Measurements from ENCODE around the gene OR11G2.
"Not testable (repeated sequence)": the region's sequence is repeated elsewhere in the genome, so short reads cannot be mapped to it uniquely, and the experiment has no call there.

Gene OR11G2, protein sequence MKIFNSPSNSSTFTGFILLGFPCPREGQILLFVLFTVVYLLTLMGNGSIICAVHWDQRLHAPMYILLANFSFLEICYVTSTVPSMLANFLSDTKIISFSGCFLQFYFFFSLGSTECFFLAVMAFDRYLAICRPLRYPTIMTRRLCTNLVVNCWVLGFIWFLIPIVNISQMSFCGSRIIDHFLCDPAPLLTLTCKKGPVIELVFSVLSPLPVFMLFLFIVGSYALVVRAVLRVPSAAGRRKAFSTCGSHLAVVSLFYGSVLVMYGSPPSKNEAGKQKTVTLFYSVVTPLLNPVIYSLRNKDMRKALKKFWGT

DNA sequence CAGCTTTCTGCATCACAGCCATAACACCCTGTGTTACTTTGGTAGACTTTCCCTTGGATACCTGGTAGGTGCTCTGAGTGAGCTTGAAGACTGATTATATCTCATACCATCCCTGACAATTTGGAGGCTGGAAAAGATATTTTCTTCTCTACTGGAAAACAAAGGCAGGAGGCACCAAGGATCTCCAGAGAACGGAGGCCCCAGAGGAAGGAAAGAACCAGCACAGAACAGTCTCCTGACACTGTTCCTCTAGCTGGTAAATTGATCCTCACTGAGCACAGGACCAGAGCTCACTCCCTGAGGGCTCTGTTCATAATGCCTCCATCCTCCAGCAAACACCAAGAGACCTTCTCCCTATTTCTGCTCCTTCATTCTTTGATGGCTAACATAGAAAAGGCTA, at the start of gene OR11G2:
Gene OR11G2 (plus strand): TSS at position 301 of the 400 bp plus-strand sequence. CDS start 6,542 bp downstream, outside the sequence.
- no peak for DNase-seq (ENCODE audit: low spot score)

DNA sequence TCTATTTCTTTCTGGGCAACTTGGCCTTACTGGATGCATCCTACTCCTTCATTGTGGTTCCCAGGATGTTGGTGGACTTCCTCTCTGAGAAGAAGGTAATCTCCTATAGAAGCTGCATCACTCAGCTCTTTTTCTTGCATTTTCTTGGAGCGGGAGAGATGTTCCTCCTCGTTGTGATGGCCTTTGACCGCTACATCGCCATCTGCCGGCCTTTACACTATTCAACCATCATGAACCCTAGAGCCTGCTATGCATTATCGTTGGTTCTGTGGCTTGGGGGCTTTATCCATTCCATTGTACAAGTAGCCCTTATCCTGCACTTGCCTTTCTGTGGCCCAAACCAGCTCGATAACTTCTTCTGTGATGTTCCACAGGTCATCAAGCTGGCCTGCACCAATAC, 46.8 kb upstream of the OR11G2 start:
- DNase-seq (ENCODE audit: low spot score): no peak

DNA sequence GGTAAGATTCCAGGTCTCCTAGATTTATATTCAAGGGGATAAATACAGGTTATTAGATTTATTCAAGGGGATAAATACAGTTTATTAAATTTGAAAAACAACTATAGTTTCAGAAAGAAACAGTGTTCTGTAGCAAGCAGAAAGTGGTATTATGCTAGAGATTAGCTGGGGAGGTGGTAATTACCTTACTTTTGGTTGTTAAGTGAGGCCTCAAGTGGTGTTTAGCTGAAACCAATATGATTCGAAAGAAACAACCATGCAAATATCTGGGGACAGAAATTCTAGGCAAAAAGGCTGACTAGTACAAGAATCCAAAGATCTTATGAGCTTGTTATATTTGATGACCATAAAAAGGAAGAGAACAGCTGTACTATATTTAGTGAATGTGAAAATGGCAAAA, 45.9 kb upstream of the OR11G2 start:
- no peak for DNase-seq (ENCODE audit: low spot score)

DNA sequence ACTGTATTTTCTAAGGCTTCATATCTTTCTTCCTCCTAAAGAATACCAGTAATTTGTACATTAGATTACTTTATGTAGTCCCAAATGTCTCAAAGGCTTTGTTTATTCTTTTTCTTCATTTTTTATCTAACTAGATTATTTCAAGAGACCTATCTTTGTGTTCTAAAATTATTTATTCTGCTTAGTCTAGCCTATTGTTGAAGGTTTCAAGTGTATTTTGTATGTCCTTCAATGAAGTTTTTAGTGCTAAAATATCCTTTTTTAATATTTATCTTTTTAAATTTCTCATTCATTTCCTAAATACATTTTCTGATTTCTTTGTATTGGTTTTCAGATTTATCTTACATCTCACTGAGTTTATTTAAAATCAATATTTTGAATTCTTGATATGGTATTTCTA, 26.2 kb upstream of the OR11G2 start:
- no peak for DNase-seq (ENCODE audit: low spot score)

DNA sequence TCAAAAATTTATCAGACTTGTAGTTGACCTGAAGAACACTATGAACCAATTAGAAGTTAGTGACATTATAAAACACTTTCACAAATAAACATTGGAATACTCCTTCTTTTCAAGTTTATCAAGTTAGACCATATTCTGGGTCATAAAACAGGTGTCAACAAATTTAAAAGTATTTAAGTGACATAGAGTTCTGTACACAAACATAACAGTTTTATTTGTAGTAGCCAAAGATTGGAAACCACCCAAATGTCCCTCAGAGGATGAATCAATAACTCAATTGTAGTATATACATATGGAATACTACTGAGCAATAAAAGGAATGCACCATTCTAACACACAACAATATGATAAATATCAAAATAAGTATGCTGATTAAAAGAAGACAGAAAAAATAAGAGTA, 23.6 kb upstream of the OR11G2 start:
- DNase-seq (ENCODE audit: low spot score): no peak

DNA sequence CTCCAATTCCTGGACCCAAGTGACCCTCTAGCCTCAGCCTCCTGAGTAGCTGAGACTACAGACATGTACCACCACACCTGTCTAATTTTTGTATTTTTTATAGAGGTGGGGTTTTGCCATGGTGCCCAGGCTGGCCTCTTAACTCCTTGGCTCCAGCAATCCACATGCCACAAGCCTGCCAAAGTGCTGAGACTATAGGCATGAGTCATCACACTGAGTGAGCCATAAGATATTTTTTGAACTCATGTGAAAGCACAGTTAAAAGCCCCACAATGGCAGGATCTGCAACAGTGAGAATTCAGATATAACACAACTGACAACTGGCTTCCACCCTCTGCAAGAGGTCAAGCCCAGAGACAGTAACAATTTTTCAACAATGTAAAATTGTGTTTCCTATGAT, 20.8 kb upstream of the OR11G2 start:
- not testable (repeated sequence) for DNase-seq (ENCODE audit: low spot score)

DNA sequence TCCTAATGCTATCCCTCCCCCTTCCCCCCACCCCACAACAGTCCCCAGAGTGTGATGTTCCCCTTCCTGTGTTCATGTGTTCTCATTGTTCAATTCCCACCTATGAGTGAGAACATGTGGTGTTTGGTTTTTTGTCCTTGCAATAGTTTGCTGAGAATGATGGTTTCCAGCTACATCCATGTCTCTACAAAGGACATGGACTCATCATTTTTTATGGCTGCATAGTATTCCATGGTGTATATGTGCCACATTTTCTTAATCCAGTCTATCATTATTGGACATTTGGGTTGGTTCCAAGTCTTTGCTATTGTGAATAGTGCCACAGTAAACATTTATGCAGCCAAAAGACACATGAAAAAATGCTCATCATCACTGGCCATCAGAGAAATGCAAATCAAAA, 16.5 kb upstream of the OR11G2 start:
- not testable (repeated sequence) for DNase-seq (ENCODE audit: low spot score)

DNA sequence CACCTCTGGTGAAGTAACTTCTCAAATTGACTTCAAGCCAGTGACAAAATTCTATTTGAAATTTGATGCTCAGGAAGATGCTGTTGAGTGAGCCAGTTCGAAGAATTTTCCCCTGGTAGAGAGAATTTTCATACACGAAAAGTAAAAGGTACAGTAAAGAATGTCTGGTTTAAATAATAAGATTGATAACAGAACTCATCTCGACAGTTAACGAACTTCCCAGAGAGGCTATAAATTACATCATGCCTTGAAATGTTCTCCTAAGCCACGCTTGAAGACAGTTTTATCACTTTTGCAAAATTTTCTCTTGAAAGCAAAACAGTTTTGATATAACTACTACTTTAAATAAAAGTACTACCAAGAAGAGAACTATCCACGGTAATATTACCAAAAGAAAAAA, 14.4 kb upstream of the OR11G2 start:
- DNase-seq (ENCODE audit: low spot score): no peak

DNA sequence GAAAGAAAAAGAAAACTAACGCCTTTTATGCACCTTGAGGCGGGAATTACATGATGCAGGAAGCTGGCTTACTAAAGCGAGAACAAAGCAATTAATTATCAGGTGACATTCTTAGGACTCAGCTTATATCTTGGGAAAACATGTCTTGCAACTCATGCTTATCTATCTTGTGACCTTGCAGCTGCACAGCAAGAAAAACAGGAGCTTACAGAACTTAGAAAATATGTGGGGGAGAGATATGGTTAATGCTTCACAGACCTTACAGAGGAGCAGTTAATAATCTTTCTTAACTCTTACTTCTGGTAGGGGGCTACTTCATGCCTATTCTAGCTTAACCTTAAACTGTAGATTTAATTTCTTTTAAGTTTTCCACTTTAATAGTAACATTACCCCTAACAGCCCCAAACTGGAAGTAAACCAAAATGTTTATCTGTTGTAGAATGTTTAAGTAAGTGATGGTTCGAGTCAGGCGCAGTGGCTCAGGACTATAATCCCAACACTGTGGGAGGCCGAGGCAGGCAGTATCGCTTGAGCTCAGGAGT, 13.2 kb upstream of the OR11G2 start:
- DNase-seq (ENCODE audit: low spot score): no peak

DNA sequence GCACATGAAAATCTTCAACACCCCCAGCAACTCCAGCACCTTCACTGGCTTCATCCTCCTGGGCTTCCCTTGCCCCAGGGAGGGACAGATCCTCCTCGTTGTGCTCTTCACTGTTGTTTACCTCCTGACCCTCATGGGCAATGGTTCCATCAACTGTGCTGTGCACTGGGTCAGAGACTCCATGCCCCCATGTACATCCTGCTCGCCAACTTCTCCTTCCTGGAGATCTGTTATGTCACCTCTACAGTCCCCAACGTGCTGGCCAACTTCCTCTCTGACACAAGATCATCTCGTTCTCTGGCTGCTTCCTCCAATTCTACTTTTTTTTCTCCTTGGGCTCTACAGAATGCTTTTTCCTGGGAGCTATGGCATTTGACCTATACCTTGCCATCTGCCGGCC, 11.5 kb upstream of the OR11G2 start:
- no peak for DNase-seq (ENCODE audit: low spot score)

DNA sequence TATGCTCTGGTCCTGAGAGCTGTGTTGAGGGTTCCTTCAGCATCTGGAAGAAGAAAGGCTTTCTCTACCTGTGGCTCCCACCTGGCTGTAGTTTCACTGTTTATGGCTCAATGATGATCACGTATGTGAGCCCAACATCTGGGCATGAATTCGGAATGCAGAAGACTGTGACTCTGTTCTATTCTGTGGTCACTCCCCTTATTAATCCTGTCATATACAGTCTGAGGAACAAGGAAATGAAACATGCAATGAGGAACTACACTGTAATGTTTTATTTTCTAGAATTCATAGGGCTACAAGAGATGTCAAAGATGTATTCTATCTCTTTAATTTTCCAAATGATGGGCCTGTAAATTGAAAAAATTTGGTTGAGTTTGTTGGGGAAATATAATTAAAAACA, 10.8 kb upstream of the OR11G2 start:
- no peak for DNase-seq (ENCODE audit: low spot score)

DNA sequence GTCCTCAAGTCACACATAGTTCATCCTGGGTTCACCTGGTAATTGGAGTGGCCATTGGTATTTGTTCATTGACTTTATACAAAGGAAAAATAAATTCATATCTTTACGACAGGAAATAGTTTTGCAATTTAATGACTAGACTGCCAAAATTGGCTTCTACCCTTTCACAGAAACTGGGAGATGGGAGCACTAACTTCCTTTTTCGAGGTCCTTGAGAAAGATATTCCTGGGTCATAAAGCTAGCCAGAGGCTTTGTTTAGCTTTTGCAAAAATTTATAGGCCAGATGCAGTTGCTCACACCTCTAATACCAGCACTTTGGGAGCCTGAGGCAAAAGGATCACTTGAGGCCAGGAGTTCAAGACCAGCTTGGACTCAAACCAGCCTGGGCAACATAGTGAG, 10.2 kb upstream of the OR11G2 start:
- DNase-seq (ENCODE audit: low spot score): no peak

DNA sequence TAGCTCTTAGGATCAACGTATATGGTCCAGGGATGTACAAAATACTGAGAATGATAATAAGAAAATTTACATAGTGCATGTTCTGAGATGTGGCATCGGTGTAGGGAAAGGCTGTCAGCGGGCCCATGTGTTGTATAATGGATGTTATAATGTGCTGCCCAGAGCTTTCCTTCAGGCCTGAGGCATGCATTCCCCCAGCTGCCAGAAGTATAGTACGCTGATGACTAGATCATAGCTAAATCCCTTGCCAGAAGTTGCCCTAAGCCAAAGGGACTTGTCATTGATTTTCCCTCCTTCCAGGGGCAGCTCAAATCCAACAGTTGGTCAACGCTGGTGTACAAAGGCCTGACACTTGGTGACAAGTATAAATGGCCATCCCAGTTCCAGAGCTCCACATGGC, 6.5 kb upstream of the OR11G2 start:
- no peak for DNase-seq (ENCODE audit: low spot score)

DNA sequence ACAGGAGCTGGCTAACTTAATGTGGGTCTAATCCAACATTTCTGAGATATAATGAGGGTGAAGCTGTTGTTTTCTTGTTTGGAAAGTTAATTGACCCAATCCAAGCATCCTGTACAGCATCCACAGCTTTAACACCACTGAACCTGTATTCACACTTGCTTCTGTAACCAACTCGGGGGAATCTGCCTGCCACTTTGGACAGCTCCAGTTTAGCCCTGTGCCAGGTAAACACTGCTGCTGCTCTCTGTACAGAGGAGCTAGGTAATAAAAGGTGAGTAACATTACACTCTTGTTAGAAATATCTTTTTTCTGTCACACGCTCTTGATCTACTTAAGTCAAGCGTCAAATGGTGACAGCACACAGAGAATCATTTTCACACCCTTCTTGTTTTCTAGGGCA, 700 bp downstream of the OR11G2 start:
- no peak for DNase-seq (ENCODE audit: low spot score)

DNA sequence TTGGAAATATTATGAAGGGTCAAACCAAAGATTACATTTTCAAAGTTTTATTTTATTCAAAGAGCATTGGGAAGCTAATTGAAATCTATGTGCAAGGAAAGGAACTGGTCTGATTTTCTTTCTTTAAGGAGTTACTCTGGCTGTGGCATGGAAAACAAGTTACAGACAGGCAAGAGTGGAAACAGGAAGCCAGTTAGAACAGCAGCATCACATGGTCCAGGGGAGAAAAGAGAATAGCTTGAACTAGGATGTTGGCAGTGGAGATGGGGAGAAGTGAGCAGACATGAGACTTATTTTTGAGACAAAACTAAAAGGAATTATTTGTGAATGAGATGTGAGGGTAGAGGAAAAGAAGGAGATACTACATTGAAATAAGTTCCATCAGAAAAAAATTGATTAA, 3.4 kb downstream of the OR11G2 start:
- DNase-seq (ENCODE audit: low spot score): no peak

DNA sequence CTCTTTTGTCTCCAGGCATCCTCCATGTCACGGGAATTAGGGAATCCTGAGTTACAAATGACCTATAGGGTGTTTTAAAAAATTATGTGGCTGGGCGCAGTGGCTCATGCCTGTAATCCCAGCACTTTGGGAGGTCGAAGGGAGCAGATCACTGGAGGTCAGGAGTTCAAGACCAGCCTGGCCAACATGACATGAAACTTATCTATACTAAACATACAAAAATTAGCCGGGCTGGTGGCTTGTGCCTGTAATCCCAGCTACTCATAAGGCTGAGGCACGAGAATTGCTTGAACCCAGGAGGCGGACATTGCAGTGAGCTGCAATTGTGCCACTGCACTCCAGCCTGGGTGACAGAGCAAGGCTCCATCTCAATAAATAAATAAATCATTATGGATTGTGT, 4.5 kb downstream of the OR11G2 start:
- DNase-seq (ENCODE audit: low spot score): not testable (repeated sequence)

DNA sequence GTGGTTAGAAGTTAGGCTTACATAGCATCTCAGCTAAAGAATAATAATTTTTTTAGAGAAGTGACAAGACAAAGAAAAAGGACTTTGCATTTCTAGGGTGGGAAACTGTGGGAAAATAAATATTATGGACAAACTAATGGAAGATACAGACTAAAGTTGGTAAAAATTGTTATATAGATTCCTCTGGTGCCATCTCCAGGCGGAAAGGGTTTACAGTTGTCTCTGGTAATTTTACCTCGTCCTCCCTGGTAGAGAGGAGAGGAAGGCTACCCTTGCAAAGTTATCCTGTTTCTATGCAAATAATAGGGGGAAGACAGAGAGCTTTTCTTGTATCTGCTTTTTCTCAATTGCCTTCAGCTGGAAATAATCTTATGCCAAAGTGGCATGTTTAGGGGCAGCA, 5.2 kb downstream of the OR11G2 start:
- no peak for DNase-seq (ENCODE audit: low spot score)

DNA sequence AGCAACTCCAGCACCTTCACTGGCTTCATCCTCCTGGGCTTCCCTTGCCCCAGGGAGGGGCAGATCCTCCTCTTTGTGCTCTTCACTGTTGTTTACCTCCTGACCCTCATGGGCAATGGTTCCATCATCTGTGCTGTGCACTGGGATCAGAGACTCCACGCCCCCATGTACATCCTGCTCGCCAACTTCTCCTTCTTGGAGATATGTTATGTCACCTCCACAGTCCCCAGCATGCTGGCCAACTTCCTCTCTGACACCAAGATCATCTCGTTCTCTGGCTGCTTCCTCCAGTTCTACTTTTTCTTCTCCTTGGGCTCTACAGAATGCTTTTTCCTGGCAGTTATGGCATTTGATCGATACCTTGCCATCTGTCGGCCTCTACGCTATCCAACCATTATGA, 6.8 kb downstream of the OR11G2 start:
- no peak for DNase-seq (ENCODE audit: low spot score)

DNA sequence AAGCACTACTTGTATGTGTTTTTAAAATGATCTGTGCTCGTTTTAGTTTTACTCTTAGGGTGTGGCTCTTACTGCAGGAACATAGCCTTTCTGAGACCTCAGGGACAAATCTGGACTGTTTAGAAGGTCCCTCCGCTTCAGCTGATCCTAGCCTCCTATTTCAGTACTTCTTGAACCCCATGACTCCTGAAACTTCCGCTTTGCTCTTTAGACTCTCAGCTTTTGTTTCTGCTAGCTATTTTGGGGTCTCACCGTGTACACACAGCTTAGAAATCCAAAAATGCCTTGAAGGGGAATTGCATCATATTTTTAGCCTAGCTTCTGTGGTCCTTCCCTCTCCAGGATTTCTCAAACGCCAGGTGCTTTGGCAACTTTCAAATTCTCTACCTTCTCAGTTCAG, 8.3 kb downstream of the OR11G2 start:
- DNase-seq (ENCODE audit: low spot score): no peak

DNA sequence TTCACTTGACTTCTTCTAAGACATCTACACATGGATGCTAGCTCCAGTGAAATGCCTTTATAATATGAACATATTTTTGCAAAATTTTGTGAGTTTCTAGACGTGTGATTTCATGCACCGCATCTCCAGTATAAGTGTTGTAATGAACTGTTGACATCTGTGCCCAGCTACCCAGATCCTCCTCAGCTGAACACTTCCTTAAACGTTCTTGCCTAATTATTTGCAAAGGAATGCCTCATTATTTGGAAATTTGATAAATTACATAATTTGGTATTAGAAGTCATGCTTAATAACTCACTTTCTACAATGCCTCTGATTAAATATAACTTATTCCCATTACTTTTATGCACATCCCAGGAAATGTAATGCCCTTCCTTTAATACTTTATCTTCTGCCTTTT, 14.0 kb downstream of the OR11G2 start:
- no peak for DNase-seq (ENCODE audit: low spot score)

DNA sequence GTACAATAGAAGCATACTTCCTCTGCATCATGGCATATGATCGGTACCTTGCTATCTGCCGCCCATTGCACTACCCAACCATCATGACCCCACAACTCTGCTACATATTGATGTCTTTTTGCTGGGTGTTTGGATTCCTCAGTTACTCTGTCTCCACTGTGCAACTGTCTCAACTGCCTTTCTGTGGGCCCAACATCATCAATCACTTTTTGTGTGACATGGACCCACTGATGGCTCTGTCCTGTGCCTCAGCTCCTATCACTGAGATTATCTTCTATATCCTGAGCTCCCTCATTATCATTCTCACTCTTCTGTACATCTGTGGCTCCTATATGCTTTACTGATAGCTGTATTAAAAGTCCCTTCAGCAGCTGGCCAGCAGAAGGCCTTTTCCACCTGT, 18.9 kb downstream of the OR11G2 start:
- no peak for DNase-seq (ENCODE audit: low spot score)

DNA sequence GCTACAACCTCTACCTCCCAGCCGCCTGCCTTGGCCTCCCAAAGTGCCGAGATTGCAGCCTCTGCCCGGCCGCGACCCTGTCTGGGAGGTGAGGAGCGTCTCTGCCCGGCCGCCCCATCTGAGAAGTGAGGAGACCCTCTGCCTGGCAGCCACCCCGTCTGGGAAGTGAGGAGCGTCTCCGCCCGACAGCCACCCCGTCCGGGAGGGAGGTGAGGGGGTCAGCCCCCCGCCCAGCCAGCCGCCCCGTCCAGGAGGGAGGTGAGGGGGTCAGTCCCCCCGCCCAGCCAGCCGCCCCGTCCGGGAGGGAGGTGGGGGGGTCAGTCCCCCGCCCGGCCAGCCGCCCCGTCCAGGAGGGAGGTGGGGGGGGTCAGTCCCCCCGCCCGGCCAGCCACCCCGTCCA, 21.7 kb downstream of the OR11G2 start:
- not testable (repeated sequence) for DNase-seq (ENCODE audit: low spot score)

DNA sequence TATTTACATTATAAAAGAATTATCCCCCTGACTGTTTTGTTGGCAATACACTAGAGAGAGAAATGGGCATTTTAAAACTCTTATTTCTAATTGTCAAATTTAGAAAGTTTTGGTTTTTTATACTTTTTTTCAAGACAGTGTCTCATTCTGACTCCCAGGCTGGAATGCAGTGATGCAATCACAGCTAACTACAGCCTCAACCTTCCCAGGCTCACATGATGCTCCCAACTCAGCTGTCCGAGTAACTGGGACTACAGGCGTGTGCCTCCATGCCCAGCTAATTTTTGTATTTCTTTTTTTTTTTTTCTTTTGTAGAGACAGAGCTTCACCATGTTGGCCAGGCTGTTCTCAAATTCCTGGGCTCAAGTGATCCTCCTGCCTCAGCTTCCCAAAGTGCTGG, 24.5 kb downstream of the OR11G2 start:
- no peak for DNase-seq (ENCODE audit: low spot score)

DNA sequence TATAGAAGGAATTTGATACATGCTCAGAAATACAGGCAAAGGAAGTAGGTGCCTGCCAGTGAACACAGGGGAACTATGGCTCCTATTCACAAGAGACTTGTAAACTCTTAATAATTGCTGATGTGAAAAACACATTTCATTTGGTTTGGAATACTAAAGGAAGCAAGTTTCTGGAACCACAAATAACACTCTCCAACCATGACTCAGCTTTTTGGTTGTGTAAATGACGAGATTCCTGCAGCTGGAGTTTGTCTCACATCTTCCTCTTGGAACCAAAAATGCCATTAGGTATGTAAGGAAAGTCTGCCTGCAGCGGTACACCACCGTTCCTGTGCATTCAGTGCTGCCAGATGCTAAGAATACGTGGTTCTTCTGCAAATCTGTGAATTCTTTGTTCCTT, 28.3 kb downstream of the OR11G2 start:
- DNase-seq (ENCODE audit: low spot score): no peak

Measured in HuH-7 (cell line).